IMR-90 (cell line): ENCODE measurements around the gene PITPNB. TPM values are rescaled to one million over a fixed set of nuclear protein-coding genes. Genes with fewer than 3 reads are reported as not detected.

ENCODE experiments used
- ATAC-seq: fragments of 200-7000 bp; cut with Tn5 transposase; 2 replicates; pipeline ENCODE4 v1.9.1; 2020; ENCODE audit warnings: low read depth, mild to moderate bottlenecking, moderate library complexity
- BruUV-seq: library from RNA; stranded (reverse); fragments of 400-500 nt; replicated peaks from 2 replicates; lab custom pipeline; 2021; lab: Mats Ljungman, UMichigan
- CTCF ChIA-PET: fragments of 300-600 bp; formaldehyde crosslinking; extraction: SDS; loops from one replicate; lab custom pipeline; 2021; ENCODE audit warnings: antibody characterized with exemption; lab: Yijun Ruan, JAX
- POLR2A ChIA-PET: fragments of 300-600 bp; sonication (Branson Sonifier 250); formaldehyde crosslinking; loops from one replicate; lab custom pipeline; 2022; ENCODE audit warnings: antibody characterized with exemption; ENCODE audit not compliant: unreplicated experiment; lab: Charles Lee
- DNase-seq: peaks from one replicate; pipeline ENCODE4 v3.0.0; 2013
- H2AFZ ChIP-seq: replicated peaks from 2 replicates; pipeline ENCODE3; 2013; ENCODE audit warnings: low read length, mild to moderate bottlenecking; ENCODE audit not compliant: poor library complexity
- H2AK5ac ChIP-seq: 2 replicates; pipeline ENCODE4 v1.6.1; 2013; ENCODE audit warnings: low read depth, low read length, inconsistent platforms
- H2AK9ac ChIP-seq: replicated peaks from 2 replicates; pipeline ENCODE3; 2013; ENCODE audit warnings: mild to moderate bottlenecking, low read depth, low read length, moderate library complexity; ENCODE audit not compliant: poor library complexity
- H2BK120ac ChIP-seq: 2 replicates; pipeline ENCODE4 v1.6.1; 2013; ENCODE audit warnings: low read depth, low read length, inconsistent platforms
- H2BK15ac ChIP-seq: 3 replicates; pipeline ENCODE4 v1.6.1; 2013; ENCODE audit warnings: low read depth, low read length, inconsistent platforms
- H2BK20ac ChIP-seq: 2 replicates; pipeline ENCODE4 v1.6.1; 2013; ENCODE audit warnings: low read depth, mild to moderate bottlenecking, inconsistent platforms, low read length, moderate library complexity
- H2BK5ac ChIP-seq: 2 replicates; pipeline ENCODE4 v1.6.1; 2013; ENCODE audit warnings: mild to moderate bottlenecking, low read depth, low read length, inconsistent platforms; ENCODE audit not compliant: poor library complexity, severe bottlenecking
- H3K14ac ChIP-seq: replicated peaks from 2 replicates; pipeline ENCODE4 v1.6.1; 2013; ENCODE audit warnings: low read depth, low read length, inconsistent platforms
- H3K18ac ChIP-seq: 2 replicates; pipeline ENCODE4 v1.6.1; 2013; ENCODE audit warnings: low read depth, low read length, control low read depth
- H3K23ac ChIP-seq: 2 replicates; pipeline ENCODE4 v1.6.1; 2013; ENCODE audit warnings: low read depth, low read length, inconsistent platforms
- H3K27ac ChIP-seq: 2 replicates; pipeline ENCODE4 v1.5.1; 2013; ENCODE audit warnings: mild to moderate bottlenecking, control low read depth, low read length; ENCODE audit not compliant: insufficient read depth
- H3K27me3 ChIP-seq: 2 replicates; pipeline ENCODE4 v1.6.1; 2013; ENCODE audit warnings: low read length; ENCODE audit not compliant: control insufficient read depth, insufficient read depth
- H3K36me3 ChIP-seq: 2 replicates; pipeline ENCODE4 v1.6.1; 2013; ENCODE audit warnings: low read length, mixed read lengths; ENCODE audit not compliant: control insufficient read depth, insufficient read depth
- H3K4ac ChIP-seq: 2 replicates; pipeline ENCODE4 v1.6.1; 2013; ENCODE audit warnings: low read depth, low read length, inconsistent platforms
- H3K4me1 ChIP-seq: 2 replicates; pipeline ENCODE4 v1.6.1; 2013; ENCODE audit warnings: low read length, mixed read lengths; ENCODE audit not compliant: control insufficient read depth, insufficient read depth
- H3K4me2 ChIP-seq: 2 replicates; pipeline ENCODE4 v1.6.1; 2013; ENCODE audit warnings: low read depth, mild to moderate bottlenecking, control low read depth, low read length, moderate library complexity
- H3K4me3 ChIP-seq: 2 replicates; pipeline ENCODE4 v1.5.1; 2013; ENCODE audit warnings: low read depth, mild to moderate bottlenecking, control low read depth, low read length, moderate library complexity; ENCODE audit not compliant: insufficient read depth
- H3K56ac ChIP-seq: 2 replicates; pipeline ENCODE4 v1.6.1; 2013; ENCODE audit warnings: low read length, inconsistent platforms; ENCODE audit not compliant: insufficient read depth; ENCODE audit errors: extremely low read depth
- H3K79me1 ChIP-seq, 2 experiments: 2 replicates each; pipeline ENCODE4 v1.6.1; 2013; ENCODE audit warnings: low read length in 2 of 2, inconsistent platforms in 1 of 2, low read depth in 1 of 2
- H3K9ac ChIP-seq: 2 replicates; pipeline ENCODE4 v1.6.1; 2013; ENCODE audit warnings: low read depth, low read length, control low read depth
- H3K9me1 ChIP-seq: 2 replicates; pipeline ENCODE4 v1.6.1; 2013; ENCODE audit warnings: low read length, inconsistent platforms; ENCODE audit not compliant: insufficient read depth
- H3K9me3 ChIP-seq: 2 replicates; pipeline ENCODE4 v1.6.1; 2013; ENCODE audit warnings: low read length; ENCODE audit not compliant: control insufficient read depth, insufficient read depth
- H4K20me1 ChIP-seq: 2 replicates; pipeline ENCODE4 v1.6.1; 2013; ENCODE audit warnings: low read length, inconsistent platforms; ENCODE audit not compliant: insufficient read depth
- H4K5ac ChIP-seq: 2 replicates; pipeline ENCODE4 v1.6.1; 2013; ENCODE audit warnings: mild to moderate bottlenecking, low read depth, low read length, control low read depth
- H4K8ac ChIP-seq, 2 experiments: 2 replicates each; pipeline ENCODE4 v1.6.1; 2013; ENCODE audit warnings: low read depth in 2 of 2, low read length in 2 of 2, control low read depth in 1 of 2, inconsistent platforms in 1 of 2
- H4K91ac ChIP-seq: 2 replicates; pipeline ENCODE4 v1.6.1; 2013; ENCODE audit warnings: low read depth, low read length, inconsistent platforms; ENCODE audit not compliant: insufficient read depth
- BHLHE40 ChIP-seq: fragments of 150-350 bp; IDR thresholded peaks from 2 replicates; pipeline ENCODE4 v1.6.1; 2016; ENCODE audit warnings: mild to moderate bottlenecking, low read depth, low read length
- CEBPB ChIP-seq: IDR thresholded peaks from 2 replicates; pipeline ENCODE4 v1.6.1; 2012; ENCODE audit warnings: low read depth, low read length, improper control_type of control experiment
- CHD1 ChIP-seq: IDR thresholded peaks from 2 replicates; pipeline ENCODE4 v1.6.1; 2012; ENCODE audit warnings: low read depth, low read length, improper control_type of control experiment
- CTCF ChIP-seq: conservative IDR thresholded peaks from 2 replicates; pipeline ENCODE4 v1.5.1; 2012; ENCODE audit warnings: mild to moderate bottlenecking, low read depth, low read length, improper control_type of control experiment
- ELK1 ChIP-seq: fragments of 150-350 bp; IDR thresholded peaks from 2 replicates; pipeline ENCODE4 v1.6.1; 2016; ENCODE audit warnings: low read depth, mild to moderate bottlenecking, low read length, moderate library complexity, borderline replicate concordance
- FOS ChIP-seq: fragments of 150-350 bp; IDR thresholded peaks from 2 replicates; pipeline ENCODE4 v1.6.1; 2016; ENCODE audit warnings: low read depth, low read length
- MAFK ChIP-seq: IDR thresholded peaks from 2 replicates; pipeline ENCODE4 v1.6.1; 2012; ENCODE audit warnings: low read depth, low read length, improper control_type of control experiment
- MAZ ChIP-seq: IDR thresholded peaks from 2 replicates; pipeline ENCODE4 v1.6.1; 2012; ENCODE audit warnings: low read depth, mild to moderate bottlenecking, low read length, improper control_type of control experiment, moderate library complexity, borderline replicate concordance
- MXI1 ChIP-seq: IDR thresholded peaks from 2 replicates; pipeline ENCODE4 v1.6.1; 2012; ENCODE audit warnings: low read depth, mild to moderate bottlenecking, low read length, moderate library complexity, borderline replicate concordance
- NFE2L2 ChIP-seq: fragments of 150-350 bp; IDR thresholded peaks from 2 replicates; pipeline ENCODE4 v1.6.1; 2016; ENCODE audit warnings: low read depth, mild to moderate bottlenecking, low read length
- POLR2A ChIP-seq: IDR thresholded peaks from 2 replicates; pipeline ENCODE4 v1.6.1; 2012; ENCODE audit warnings: mild to moderate bottlenecking, low read depth, low read length
- RAD21 ChIP-seq: IDR thresholded peaks from 2 replicates; pipeline ENCODE4 v1.6.1; 2012; ENCODE audit warnings: low read length, improper control_type of control experiment
- RCOR1 ChIP-seq: IDR thresholded peaks from 2 replicates; pipeline ENCODE4 v1.6.1; 2012; ENCODE audit warnings: mild to moderate bottlenecking, low read length, improper control_type of control experiment; ENCODE audit not compliant: insufficient replicate concordance
- RFX5 ChIP-seq: IDR thresholded peaks from 2 replicates; pipeline ENCODE4 v1.8.0; 2012; ENCODE audit warnings: low read depth, mild to moderate bottlenecking, low read length, moderate library complexity
- SMC3 ChIP-seq: fragments of 150-350 bp; IDR thresholded peaks from 2 replicates; pipeline ENCODE4 v1.6.1; 2016; ENCODE audit warnings: low read depth, mild to moderate bottlenecking, antibody characterized with exemption, low read length, moderate library complexity
- USF2 ChIP-seq: fragments of 150-350 bp; IDR thresholded peaks from 2 replicates; pipeline ENCODE4 v1.6.1; 2017; ENCODE audit warnings: mild to moderate bottlenecking, antibody characterized with exemption, low read length, low read depth
- WGBS, 2 experiments: methylation state at CpG; one replicate each; pipeline versions ENCODE4 v1.1.5 to v1.1.7; 2013; ENCODE audit warnings: missing lambda C conversion rate in 2 of 2; ENCODE audit not compliant: insufficient read length in 1 of 2; ENCODE audit errors: extremely low coverage in 2 of 2; 5-methylcytosine and 5-hydroxymethylcytosine counted together
- dilution Hi-C: fragments of 300-500 bp; cut with HindIII; formaldehyde crosslinking; loops from one replicate; pipeline ENCODE4 v1.14.3; 2018; ENCODE audit warnings: low sequenced_read_pairs; ENCODE audit not compliant: unreplicated experiment
- in situ Hi-C: fragments of 300-500 bp; cut with MboI; formaldehyde crosslinking; loops from 3 replicates; pipeline ENCODE4 v1.14.3; 2019; ENCODE audit warnings: low sequenced_read_pairs, inconsistent platforms, mixed read lengths
- intact Hi-C: fragments of 100-400 bp; cut with micrococcal nuclease; formaldehyde crosslinking; loops from 2 replicates; pipeline ENCODE4 v1.10.0; 2022
- polyA plus RNA-seq, 3 experiments: library from polyadenylated mRNA; depleted of rRNA; stranded (reverse); fragments of >200 nt; gene quantifications; 2 replicates each; pipeline ENCODE4 v1.2.3, GENCODE V29; 2012; ENCODE audit warnings: low replicate concordance in 1 of 3
- total RNA-seq: library from RNA; depleted of rRNA; stranded (reverse); fragments of >200 nt; gene quantifications from 2 replicates; pipeline ENCODE4 v1.2.3, GENCODE V29; 2012

PITPNB gene
- total and polyA plus RNA-seq, 2 of the 4 experiments (the other 2 are of a cell fraction), result 19.7 to 54.5 TPM

GRCh38 chr22:27858626-27859025 is 60.4 kb downstream of the PITPNB start:
- TF ChIP-seq BHLHE40 (no peak), MXI1 (no peak), RCOR1 (no peak), FOS (no peak), USF2 (no peak), MAFK (no peak), POLR2A (no peak), RAD21 (no peak), SMC3 (no peak), CHD1 (no peak), NFE2L2 (no peak), RFX5 (no peak), MAZ (no peak), CTCF (no peak), ELK1 (no peak), CEBPB (no peak)
- intact Hi-C loops (no loop called here), dilution Hi-C loops (no loop called here), in situ Hi-C loops (no loop called here)
- peak overlapping the region; percentile 41; the same call in 1 of the 2 replicates for H2BK120ac ChIP-seq
- no peak overlapping the region for H2AFZ ChIP-seq
- H3K18ac ChIP-seq, result peak overlapping the region; percentile 59
- H3K56ac ChIP-seq, result no peak overlapping the region
- H3K9me1 ChIP-seq, result peaks cover 23% of the 10 kb centered on the region
- peak overlapping the region; percentile 38; the same call in 1 of the 2 replicates for H3K27ac ChIP-seq
- peak overlapping the region in 1 of 2 experiments; percentile 33; a peak in 1 of 4 replicates for H4K8ac ChIP-seq
- no TSS peak for BruUV-seq
- no peak for DNase-seq
- POLR2A ChIA-PET, result no interaction called here
- no peak overlapping the region for H4K91ac ChIP-seq
- H3K27me3 ChIP-seq, result no peaks in the 10 kb centered on the region
- H3K9ac ChIP-seq, result no peak overlapping the region
- no peak for ATAC-seq
- peaks cover 35% of the 10 kb centered on the region for H3K36me3 ChIP-seq
- no peaks in the 10 kb centered on the region for H3K9me3 ChIP-seq
- H4K20me1 ChIP-seq, result no peaks in the 10 kb centered on the region; the same call in none of the 2 replicates
- no CpG with 5 or more reads among the region's 1 CpG for WGBS, 2 experiments
- CTCF ChIA-PET, result interaction anchor here (1.4 kb wide), 1 partner anchor 9 kb away, joined by 3 read pairs; no protein-coding TSS in a partner anchor
- peak overlapping the region; percentile 31; the same call in 1 of the 2 replicates for H3K23ac ChIP-seq
- peaks cover 43 to 79% of the 10 kb centered on the region in 2 experiments for H3K79me1 ChIP-seq
- H2BK20ac ChIP-seq, result peak overlapping the region; percentile 49; the same call in 1 of the 2 replicates
- H2BK5ac ChIP-seq, result peak overlapping the region; percentile 75
- H3K4ac ChIP-seq, result no peak overlapping the region
- no peak overlapping the region for H3K4me3 ChIP-seq
- no peak overlapping the region for H2AK5ac ChIP-seq
- 0 out of 2 replicates have a peak overlapping the region, but pooled peaks have one; percentile 59 for H4K5ac ChIP-seq
- no peak overlapping the region for H3K4me2 ChIP-seq
- H3K14ac ChIP-seq, result no peak overlapping the region
- no peak overlapping the region for H2BK15ac ChIP-seq
- H2AK9ac ChIP-seq, result no peak overlapping the region
- peaks cover 35% of the 10 kb centered on the region for H3K4me1 ChIP-seq
